ENCODE results near the gene SLC2A9.
"Not testable (repeated sequence)": the region's sequence is repeated elsewhere in the genome, so short reads cannot be mapped to it uniquely, and the experiment has no call there.

SLC2A9 gene

GRCh38 chr4:9923195-9923812 lies 98.0 kb downstream of the SLC2A9 start:
- DNase-seq: no peak

DNA sequence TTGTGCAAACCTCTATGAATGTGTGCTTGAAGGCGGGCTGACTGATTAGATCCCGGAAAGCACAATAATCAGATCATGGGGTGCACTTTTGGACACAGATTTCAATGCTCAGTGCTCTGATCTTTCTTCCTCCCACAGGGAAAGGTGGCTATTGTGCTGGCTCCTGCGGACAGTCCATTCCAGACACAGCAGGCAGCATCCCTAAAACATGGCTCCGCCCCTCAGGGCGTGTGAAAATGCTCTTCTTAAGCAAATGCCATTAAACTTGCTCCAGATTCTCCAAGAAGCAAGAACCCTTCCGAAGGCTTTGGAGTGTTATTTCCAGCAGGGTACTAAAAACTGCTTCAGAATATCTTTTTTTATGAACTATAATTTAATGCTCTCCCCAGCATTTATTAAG lies 100.0 kb downstream of the SLC2A9 start:
- DNase-seq: no peak

GRCh38 chr4:9920029-9920428 lies 101.3 kb downstream of the SLC2A9 start:
- no peak for DNase-seq

DNA sequence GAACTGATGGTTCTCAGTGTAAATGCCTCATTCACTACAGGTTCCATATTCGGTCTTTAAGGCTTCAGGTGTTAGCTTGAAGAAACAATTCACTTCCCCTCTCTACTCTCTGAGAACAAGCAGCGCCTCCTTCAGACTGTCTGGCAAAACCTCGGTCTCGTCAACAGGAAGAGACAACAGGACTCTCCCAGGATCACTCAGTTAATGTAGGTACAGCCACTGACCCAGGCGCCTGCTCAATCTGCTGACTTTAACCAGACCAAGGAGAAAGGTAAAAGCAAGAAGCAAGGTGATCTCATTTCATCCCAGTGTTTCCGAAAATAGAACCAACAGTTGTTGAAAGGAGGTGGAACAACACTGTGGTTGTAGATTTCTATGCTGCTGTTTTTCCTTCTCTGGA lies 102.2 kb downstream of the SLC2A9 start:
- no peak for DNase-seq

DNA sequence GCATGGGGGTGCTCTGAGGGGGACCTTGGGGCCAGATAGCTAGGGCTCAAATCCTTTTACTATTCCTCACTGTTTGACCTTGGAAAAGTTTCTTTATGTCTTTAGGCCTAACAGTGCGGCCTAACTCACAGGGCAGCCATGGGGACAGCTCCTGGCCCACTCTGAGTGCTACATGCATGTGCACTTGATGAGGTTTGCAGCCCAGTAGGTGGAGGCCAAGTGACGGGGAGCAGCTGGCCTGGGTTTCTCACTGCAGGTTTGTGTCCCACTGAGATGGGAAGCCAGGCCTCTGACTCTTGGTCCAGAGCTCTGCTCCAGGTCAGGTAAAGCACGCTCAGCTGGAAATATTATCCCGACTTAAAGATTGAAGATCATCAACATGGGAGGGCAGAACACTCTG lies 102.8 kb downstream of the SLC2A9 start:
- DNase-seq: no peak

GRCh38 chr4:9916937-9917336 lies 104.4 kb downstream of the SLC2A9 start:
- DNase-seq: no peak

GRCh38 chr4:9916346-9916745 lies 105.0 kb downstream of the SLC2A9 start:
- DNase-seq: no peak

- no peak for DNase-seq
Measured at GRCh38 chr4:9913846-9914245, 107.5 kb downstream of the SLC2A9 start.

DNA sequence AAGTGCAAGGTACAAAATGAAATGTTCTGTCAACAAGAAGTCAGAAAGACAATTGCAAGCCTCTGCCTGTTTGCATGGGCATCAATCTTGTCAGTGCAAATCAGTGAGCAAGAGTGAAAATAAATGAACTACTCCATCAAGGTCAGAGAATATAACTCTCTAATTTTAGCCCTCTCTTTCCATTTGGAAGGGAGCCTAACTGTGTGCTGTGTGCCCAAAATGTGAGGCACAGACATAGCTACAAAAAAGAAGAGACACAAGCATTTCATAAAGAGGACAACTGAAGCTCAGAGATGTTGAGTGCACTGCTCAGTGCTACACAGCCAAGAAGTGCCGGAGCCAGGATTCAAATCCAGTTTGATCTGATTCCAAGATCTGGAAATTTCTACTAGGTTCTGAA lies 114.3 kb downstream of the SLC2A9 start:
- no peak for DNase-seq

- no peak for DNase-seq
Measured at GRCh38 chr4:9904976-9905587, 116.2 kb downstream of the SLC2A9 start.

DNA sequence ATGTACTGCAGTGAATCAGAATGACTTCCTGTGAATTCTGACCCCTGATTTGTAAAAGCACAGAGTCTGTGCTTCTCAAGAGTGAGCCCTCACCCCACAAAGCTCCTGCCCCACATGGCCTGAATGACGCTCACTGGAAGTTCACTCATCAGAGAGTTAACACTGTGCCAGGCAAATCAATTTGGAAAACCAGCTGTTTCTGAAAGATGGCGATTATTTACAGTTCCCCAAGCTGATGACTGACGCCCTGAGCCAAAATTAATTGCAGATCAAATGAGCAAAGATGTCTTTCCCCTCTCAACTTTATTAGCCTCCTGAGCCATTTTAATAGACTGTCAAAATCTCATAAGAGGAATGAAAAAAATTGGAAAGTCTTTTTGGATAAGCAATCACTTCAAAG lies 118.0 kb downstream of the SLC2A9 start:
- no peak for DNase-seq

DNA sequence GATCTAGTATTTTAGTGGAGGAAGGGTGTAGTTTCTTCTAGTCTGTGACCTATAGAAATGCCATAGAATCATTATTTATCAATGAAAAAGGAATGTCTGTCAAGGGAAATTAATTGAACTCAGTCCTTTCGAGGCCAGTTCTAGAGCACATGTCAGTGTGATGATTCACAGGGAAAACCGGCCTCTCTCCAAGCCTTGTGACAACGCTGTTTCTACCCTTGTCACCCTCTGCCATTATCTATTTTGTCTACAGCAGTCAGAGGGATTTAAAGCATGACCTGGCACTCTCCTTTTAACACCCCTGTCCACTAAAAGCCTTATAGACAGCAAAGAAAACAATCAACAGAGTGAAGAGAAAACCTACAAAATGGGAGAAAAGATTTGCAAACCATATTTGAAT lies 120.0 kb downstream of the SLC2A9 start:
- DNase-seq: no peak

- DNase-seq: not testable (repeated sequence)
Measured at GRCh38 chr4:9900633-9901032, 120.7 kb downstream of the SLC2A9 start.

- DNase-seq: no peak
Measured at GRCh38 chr4:9899306-9900055, 121.8 kb downstream of the SLC2A9 start.

- no peak for DNase-seq
Measured at GRCh38 chr4:9898596-9899305, 122.5 kb downstream of the SLC2A9 start.

- no peak for DNase-seq
Measured at GRCh38 chr4:9895333-9895705, 126.0 kb downstream of the SLC2A9 start.

GRCh38 chr4:9894644-9895332 lies 126.5 kb downstream of the SLC2A9 start:
- DNase-seq: no peak

DNA sequence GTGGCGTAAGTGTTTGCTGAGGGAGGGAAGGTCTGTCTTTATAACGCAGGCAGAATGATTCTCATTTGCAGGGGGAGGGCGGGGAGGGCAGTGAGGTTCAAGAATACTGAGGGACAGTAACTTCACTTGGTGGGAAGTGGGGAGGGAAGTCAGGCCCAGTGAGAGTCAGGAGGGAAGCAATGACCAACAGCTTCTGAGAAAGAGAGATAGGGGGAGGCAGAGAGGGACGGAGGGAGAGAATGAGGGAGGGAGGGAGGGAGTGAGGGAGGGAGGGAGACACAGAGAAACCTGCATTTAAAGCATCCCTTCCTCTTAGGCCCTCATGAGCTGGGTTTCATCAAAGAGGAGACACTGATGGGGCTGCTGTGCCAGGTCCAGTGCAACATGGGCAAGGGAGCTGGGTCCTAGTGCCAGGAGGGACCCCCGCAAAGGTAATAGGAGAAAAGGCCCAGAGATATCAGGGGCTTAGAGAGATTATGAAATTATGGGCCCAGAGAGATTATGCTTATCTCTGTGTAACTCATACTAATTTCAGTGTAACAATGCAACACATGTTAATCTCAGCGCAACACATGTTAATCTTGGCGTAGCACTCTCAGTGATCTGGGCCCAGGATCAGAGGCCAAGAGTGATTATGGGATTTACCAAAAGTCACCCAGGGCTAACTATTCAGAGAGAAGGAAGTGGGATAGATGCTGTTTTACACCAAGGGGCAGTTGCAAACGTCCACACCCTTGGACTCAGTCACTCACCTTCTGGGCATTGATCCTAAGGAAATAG lies 127.8 kb downstream of the SLC2A9 start:
- DNase-seq: no peak

GRCh38 chr4:9891740-9892139 lies 129.6 kb downstream of the SLC2A9 start:
- DNase-seq: no peak

GRCh38 chr4:9891056-9891455 lies 130.2 kb downstream of the SLC2A9 start:
- no peak for DNase-seq

DNA sequence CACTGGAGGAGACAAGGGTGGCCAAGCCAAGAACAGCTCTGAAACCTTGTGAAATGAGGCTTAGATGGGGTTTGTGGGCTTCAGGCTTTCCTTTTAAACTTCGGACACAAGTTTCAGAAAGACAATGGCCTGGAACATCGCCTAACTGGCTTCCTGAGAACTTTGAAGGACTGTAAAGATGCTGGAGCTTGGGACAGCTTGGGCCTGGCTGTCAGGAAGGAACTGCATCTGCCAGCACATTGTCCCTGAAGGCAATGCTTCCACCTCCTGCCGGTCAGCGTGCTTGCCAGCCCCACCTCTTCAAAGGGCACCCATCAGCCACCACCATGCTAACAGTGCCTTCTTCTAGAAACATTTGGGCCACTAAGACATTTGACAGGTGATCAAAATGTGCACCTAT lies 132.0 kb downstream of the SLC2A9 start:
- DNase-seq: no peak

DNA sequence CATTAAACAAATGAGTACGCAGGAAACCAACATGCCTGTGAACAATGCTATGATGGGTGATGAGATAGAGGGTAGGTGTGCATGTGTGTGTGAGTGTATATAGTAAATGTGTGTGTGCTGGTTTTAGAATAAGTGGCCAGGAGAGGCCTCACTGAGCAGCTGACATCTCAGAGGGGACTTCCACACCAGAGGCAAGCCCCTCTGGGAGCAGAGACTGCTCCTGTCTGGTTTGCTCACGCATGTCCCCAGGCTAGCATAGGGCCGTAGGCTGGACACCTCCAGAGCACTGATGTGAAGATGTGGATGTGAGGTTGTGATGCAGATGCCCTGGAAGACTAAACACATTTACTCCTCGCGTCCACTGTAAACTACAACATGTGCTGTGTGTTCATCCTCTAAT lies 135.3 kb downstream of the SLC2A9 start:
- no peak for DNase-seq

Data from NCI-H345 (cell line).